GM19468 (cell line): ENCODE data around the gene TBC1D24.
A peak's percentile ranks its signal among the peaks of the same experiment; 100 is the strongest.
"Not testable (repeated sequence)": the region's sequence is repeated elsewhere in the genome, so short reads cannot be mapped to it uniquely, and the experiment has no call there.

Experiments used
- ATAC-seq: cut with Tn5 transposase; IDR thresholded peaks from one replicate; pipeline ENCODE4 v1.9.1; 2021; ENCODE audit warnings: mild to moderate bottlenecking, moderate library complexity, moderate number of reproducible peaks; ENCODE audit not compliant: unreplicated experiment; ENCODE audit errors: extremely low read depth

Gene TBC1D24

DNA sequence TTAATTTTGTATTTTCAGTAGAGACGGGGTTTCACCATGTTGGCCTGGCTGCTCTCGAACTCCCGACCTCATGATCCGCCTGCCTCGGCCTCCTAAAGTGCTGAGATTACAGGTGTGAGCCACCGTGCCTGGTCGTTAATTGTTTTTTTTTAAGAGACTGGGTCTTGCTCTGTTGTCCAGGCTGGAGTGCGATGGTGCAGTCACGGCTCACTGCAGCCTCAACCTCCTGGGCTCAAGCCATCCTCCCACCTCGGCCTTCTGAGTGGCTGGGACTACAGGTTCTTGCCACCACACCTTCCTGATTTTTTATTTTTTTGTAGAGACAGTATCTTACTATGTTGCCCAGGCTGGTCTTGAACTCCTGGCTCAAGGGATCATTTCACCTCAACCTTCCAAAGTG, 5.1 kb downstream of the TBC1D24 start:
- ATAC-seq = not testable (repeated sequence)

DNA sequence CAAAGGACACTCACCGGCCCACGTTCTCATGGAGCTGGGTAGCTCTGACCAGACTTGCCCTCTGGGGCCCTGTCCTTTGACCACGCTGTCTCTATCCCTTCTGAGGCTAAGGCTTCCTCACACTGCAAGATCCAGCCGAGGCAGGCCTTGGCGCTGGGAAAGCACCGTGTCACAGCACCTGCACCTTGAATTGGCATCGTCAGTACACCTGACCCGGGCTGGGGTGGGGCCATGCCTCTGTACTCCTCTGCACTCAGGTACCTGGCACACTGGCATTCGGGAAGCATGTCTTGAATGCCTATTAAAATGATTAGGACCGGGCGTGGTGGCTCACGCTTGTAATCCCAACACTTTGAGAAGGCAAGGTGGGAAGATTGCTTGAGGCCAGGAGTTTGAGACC, 6.0 kb downstream of the TBC1D24 start:
- ATAC-seq = no peak

DNA sequence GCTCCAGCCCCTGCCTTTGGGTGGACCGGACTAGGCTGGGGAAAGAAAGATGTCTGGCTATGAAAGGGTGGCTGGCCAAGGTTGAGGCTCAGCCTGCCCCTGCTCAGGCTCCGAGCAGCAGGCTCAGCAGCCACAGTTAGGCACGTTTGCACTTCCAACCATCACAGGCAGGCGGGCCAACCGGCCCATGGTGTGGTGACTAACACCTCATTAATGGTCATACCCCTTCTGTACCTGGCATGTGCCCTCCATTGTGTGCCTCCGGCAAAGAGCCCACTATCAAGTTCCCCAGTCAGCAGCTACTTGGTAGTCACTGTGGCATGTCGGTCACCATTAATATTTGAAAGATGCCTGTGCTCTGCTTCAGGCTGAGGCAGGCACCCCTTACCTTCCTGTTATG, 6.7 kb downstream of the TBC1D24 start:
- ATAC-seq = no peak

DNA sequence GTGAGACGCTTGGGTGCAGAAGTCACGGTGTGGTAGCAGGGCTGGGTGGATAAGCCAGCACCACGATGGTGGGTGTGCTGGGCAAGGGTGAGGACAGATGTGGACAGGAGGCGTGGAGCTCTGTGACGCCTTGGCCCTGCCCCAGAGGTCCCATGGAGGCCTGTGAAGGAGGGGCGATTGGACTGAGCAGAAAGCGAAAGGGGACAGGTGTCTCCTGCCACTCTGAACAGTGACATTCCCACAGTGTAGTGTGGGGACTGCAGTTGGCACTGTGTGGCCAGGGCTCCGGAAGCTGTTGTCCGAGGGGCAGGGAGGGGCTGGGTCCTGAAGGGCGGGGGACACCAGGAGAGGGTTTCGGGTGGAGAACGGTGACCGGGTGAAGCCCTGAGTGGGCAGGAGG, 7.3 kb downstream of the TBC1D24 start:
- ATAC-seq = no peak

DNA sequence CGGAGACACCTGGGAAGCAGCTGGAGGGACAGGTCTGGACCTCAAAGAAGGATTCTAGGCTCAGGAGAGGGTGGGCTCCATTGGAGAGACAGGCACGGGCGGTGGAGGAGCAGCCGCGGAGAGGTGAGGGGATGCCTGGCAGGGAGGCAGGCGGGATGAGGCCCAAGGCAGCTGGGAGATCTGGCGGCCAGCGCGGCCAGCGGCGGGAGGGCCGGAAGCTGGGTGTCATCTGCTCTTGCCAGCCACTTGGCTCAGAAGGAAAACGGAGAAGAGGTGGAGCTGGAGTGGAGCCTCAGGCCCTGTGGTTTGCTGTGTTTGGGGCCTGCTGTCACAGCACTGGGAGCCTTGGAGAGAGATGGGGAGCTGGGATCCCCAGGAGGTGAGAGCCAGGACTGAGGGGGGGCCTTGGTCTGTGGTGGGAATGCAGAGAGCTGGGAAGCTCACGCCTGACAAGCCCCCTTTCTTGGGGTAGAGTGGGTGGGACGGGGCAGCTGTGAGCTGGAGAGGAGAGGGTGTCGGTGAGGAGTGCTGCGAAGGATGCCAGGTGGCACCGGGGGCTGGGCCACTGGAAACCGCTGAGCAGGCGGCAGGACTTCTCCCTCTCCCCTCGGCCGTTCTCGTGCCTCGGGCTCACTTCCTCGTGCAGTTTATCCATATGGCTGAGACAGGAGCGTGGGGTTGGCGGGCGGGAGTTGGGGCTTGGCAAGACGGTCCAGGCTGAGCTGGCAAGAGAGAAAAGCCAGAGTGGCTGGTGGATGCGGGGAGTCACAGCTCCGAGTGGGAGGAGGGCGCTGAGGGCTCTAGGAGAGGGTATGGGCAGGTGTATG, 8.0 kb downstream of the TBC1D24 start:
- no peak for ATAC-seq

DNA sequence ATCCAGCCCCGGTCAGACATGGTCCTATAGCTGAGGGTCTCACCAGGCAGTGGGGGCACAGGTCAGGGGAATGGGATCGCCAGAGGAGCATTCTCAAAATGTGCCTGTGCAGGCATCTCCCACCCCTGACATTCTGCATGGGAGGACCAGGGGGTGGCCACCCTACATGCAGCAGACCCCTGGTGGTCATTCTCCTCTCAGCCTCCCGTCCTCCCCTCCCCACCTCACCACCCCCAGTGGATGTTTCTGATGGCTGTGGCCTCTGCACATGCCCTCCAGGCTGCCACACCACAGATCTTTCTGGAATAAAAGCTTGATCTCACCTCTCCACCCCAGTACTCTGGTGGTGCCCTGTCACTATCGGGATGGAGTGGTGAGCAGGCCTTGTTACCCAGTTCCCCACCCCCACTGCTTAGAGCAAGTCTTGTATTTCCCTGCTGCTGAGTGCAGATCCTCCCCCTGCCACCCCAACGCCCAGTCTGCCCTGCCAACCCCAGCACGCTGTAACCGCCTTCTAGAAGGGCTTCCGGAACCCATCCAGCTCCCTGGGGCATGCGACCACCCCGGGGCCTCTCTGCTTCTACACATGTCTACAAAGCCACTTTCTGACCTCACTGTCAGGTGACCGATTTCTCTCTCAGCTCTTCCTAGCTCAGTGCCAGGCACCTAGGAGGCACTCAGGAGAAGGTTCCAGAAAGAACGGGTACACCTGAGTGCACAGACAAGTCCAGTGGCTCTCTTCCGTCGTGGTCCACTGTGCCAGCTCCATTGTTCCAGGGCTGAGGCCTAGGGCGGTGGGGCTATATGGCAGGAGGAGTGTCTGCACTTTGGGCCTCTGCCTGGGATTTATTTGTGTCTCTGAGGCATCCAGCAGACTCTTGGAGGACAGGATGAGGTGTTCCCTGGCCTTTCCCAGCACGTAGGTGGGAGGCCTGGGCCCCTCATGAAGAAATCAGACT, 9.3 kb downstream of the TBC1D24 start:
- ATAC-seq = no peak

DNA sequence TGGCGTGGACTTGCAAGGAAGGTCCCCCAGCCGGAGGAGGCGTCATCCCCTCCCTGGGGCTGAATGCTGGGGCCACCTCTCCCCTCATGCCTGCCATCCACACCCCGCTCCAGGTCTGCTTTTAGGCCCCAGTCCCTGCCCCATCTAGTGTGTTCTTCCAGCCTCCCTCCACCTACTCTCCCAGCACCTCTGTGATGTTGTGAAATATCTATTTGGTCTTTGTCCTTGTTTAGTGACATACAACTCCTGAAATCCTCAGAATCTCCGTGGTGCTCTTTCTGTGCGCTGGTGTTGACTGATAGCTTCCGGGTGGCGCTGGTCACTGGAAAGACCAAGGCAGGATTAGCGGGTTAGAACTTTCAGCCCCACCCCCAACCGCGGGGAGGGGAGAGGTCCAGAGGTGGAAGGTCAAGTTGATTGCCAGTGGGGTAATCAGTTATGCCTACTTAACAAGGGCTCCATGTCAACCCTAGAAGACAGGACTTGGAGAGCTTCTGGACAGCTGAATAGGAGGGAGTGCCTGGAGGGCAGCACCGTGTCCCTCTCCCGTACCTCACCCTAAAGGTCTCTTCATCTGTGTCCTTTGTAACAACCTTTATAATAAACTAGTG, 10.1 kb downstream of the TBC1D24 start:
- no peak for ATAC-seq

DNA sequence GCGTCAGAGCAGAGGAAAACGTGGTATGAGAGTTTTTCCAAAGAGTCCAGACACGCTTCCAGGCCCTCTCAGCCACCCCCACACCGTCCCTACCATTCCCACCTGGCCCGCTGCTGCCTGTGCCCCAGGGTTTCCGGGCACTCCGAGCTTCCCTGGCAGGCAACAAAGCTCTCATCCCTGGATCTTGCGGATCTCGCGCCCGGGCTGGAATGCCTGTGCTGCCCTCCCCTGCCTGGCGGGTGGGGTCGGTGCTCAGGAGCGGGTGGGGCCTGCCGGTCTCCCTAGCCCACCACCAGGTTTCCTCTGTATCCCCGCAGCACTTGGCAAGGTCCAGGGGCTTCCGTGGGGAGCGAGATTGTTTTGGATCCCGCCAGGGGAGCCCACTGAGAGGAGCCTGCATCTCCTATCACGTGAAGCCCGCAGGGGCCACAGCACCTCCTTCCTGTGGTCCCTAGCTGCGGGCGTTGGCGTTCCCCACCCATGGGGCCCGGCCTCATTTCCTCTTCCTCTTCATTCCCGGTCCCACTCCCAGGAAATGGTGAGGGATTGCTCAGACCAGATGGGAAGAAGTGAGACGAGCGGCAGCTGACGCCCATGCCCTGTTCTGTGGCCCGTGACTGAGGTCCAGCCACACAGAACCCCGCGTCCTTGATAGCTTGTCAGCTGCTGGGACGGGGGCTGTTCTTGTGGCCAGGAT, 11.0 kb downstream of the TBC1D24 start:
- no peak for ATAC-seq

DNA sequence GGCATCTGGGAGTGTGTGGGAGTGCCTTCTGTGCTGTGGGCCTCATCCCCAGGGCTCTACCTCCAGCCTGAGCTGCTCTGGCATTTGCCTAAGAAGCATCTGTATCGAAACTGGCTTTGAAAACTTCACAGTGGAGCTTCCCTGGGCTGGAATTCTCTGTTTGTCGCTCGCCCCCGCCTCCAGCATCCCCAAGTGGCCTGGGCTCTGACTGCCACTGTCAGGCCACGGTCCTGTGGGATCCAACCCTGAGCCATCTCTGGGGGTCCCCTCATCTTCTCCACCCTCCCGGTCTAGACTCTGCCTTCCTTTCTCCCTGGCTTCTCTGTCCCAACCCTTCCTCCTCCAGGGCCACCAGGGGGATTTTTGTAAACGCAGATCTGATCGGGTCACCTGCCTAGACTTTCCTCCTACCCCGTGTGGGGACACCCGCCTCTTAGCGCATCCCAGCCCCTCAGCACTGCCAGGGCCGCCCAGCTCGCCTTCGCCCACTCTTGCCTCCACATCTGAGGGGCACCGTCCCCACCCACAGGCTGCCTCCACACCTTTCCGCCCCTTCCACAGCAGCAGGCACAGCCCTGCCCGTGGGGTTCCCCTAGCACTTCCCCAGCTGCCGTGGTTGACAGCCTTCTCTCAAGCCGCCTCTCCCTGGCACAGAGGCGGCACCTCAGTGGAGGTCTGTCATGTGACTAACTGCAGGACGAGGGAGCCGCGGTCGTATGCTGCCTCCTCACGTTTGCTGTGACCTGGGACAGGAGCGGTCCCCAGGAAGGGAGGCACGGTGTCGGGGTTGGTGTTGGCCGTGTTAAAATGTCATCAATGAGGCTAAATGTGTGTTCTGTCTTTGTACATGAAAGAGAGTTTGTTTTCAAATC, 12.0 kb downstream of the TBC1D24 start:
- peak; percentile 65 for ATAC-seq

DNA sequence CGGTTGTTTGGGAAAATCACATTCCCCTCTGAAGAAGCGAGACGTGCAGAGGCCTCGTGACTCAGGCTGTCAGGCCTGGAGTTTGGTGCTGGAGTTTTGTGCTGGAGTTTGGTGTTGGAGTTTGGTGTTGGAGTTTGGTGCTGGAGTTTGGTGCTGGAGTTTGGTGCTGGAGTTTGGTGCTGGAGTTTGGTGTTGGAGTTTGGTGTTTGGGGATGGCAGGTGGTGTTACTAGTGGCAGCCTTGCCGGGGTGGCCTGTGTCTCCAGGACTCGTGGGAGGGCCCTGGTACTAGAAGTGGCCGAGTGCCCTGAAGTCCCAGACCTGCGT, 12.6 kb downstream of the TBC1D24 start:
- no peak for ATAC-seq

DNA sequence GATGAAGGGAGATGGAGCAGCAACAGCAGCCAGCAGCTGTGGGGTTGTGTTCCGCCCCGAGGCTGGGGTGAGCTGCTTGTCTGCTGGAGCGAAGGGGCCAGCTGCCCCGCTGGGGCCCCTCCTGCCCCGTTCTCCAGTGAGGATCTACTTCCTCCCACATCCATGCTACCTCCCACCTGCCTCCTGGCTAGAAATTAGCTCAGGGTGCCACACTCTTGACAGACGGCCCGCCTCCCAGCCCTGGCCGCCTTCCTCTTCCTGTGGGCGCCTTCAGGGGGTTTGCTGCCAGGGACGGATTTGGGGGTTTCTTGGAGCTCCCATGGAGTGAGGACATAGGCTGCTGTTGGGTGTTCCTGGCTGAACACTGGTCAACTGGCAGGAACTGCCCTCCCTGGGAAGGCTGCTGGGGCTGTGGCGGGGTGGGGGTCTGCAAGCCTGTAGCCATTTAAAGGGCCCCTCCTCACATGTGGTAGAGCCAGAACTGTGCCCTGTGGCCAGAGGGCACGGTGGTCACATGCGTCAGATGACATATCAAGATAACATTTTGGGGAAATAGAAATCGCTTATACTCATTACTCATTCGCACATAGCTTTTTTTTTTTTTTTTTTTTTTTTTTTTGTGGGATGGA, 13.1 kb downstream of the TBC1D24 start:
- no peak for ATAC-seq

DNA sequence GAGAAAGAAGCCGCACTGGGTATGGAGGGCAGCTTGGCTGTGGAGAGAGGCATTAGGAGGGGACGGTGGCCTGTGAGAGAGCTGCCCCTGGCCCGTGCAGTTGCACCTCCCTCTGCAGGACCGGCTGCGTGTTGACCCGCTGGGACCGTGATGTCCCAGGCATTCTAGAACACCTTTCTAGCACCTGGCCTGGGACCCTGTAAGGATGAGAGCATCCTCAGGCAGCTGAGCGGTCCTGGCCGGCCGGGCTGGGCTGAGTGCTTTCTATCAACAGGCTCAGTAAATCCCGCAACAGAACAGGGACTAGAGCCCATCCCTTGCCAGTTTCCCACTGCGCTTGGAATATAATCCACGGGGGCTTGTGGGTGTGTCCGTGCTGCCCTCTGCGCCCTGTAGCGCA, 14.7 kb downstream of the TBC1D24 start:
- ATAC-seq = no peak

DNA sequence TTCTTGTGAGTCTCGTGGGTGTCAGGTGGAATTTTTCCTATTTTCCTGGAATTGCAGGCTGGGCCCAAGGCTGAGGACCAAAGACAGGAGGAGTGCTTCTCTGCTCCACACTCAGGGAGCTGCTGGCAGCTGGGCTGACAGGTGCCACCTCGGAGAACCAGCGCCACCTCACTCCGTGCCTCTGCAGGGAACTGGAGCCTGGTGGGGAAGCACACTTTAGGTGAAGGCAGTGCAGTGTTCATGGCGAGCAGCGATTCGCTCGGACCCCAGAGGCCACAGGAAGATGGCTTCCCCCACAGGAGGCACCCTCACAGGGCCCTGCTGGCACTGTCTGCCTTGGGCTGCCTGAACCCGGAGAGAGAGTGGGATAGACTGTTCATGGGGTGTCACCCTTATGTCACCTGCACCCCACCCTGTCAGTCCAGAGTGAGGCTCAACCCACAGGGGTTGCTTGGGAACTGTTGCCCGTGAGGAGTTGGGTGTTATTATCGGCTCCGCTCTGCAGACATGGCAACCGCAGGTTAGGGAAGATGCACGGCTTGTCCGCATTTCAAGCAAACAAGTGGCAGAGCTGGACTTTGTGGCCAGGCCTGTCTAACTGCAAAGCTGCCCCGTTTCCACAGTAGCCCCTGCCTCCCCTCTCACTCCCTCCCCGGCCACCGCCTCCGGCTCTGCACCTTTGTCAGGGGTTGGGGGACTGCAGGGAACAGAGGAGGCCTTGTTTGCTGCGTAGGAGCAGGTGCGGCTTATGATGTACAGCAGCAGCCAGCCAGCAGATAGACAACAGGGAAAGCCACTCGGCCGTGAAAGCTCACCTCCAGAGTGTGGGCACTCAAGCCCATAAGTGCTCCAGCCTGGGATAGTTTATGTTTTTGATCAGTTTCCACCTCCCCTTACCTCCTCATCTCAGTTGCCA, 15.5 kb downstream of the TBC1D24 start:
- ATAC-seq = no peak

DNA sequence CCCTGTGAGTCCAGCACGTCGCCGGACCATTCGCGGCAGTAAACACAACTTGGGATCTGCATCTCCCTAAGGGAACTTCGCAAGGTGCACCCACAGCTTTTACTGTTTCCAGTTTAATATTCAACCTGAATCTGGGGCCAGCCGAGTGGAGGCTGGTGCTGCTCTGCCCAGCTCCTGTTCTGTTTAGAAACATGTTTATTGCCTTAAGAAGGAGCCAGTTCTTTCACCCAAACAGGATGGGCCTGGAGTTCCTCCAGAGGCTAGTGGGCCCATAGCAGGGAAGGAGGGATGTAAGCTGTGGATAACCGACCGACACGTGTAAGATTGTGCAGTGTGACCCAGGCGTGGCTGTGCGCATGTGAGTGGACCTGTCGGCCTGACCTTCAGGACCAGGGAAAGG, 17.4 kb downstream of the TBC1D24 start:
- no peak for ATAC-seq

DNA sequence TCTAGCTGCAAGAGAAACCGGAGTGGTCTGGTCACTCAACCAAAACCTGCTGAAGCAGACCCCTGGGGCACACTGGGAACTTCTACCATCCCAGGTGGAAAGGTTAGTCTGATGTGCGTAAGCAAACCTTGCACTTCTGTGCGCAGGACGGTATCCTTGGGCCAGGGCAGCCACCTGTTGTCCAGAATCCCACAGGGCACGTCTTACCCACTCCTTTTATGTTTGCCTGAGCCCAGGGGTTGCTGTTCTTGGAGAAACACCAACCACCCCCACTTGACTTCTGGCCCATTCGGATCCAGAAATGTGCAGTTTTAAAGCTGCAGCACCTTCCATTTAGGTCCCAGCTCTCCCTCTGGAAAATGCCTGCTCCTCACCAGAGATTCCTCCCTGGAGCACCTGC, 18.7 kb downstream of the TBC1D24 start:
- no peak for ATAC-seq

DNA sequence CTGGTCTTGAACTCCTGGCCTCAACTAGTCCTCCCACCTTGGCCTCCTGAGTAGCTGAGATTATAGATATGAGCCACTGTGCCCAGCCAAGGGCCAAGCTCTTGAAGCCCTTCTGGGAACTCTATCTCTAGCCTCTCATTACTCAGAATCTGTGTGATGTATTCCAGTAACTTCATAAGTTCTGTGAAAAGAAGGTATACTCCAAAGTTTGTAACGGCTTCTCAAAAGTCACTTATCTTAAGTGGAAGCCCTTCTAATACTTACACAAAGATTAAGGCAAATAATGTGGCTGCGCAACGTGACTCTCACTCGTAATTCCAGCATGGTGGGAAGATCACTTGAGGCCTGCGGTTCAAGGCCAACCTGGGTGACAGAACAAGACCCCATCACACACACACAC, 19.7 kb downstream of the TBC1D24 start:
- no peak for ATAC-seq

DNA sequence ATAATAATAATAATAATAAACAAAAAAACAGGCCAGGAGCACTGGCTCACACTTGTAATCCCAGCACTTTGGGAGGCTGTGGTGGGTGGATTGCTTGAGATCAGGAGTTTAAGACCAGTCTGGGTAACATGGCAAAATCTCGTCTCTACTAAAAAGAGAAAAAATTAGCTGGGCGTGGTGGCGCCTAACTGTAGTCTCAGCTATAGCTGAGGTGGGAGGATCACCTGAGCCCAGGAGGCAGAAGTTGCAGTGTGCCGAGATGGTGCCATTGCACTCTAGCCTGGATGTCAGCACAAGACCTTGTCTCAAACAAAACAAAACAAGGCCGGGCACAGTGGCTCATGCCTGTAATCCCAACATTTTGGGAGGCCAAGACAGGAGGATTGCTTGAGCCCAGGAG, 20.1 kb downstream of the TBC1D24 start:
- no peak for ATAC-seq
